ENCODE data around the gene C3orf18. TPM values are rescaled to one million over a fixed set of nuclear protein-coding genes. Genes with fewer than 3 reads are reported as not detected.

C3orf18 gene
- total and polyA plus RNA-seq, 9 of the 15 experiments (the other 6 are each of a cell fraction or from before 2014, with no cell fraction given) = 0.01 to 2.3 (median 0.94) TPM

DNA sequence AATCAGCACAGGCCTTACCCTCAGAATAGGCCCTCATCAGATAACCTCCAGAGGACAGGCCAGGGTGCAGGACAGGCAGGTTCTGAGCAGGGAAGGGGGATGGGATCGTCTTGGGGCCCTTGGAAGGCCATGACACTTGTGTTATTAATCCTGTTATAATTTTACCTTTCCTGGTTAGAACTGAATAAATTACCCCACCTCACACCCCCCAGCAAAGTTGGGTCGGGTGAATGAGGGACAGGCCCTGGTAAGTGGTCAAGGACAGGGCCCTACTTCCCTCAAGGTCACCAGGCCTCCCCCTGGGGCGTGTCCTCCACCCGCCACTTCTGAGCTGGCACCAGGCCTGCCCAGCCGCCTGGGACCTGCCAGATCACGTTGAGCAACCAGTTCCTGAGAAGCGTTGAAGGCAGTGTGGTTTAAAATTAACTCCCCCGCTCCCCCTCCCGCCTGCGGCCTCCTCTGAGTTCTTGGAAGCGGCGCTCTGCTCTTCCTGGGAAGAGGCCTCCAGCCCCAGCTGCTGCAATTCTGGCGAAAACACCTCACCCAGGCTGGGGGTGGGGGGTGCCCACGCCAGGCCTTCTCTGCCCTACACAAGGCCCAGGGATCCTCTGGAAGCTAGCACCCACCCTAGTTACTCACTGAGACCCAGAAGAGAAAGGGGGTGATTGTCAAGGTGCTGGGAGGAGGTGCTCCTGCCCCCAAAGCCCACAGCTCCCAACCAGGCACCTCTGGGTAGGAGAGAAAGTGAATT, 33.5 kb upstream of the C3orf18 start (continued):
- TF ChIP-seq ZNF140 (CRISPR knock-in tag; IDR thresholded peaks at IDR 0.05) (no peak), PRMT5 (CRISPR knock-in tag; IDR thresholded peaks at IDR 0.05) (no peak), FOXK1 (CRISPR knock-in tag; IDR thresholded peaks at IDR 0.05; ENCODE audit: borderline replicate concordance) (no peak), SLC30A9 (CRISPR knock-in tag; IDR thresholded peaks at IDR 0.05) (no peak), GTF2E2 (tag; IDR thresholded peaks at IDR 0.05) (no peak), YY1 (IDR thresholded peaks at IDR 0.05; ENCODE audit: borderline replicate concordance in 1 of 3, control insufficient read depth in 1 of 3, extremely low read depth in 1 of 3, insufficient read depth in 3 of 3, insufficient read length in 1 of 3, insufficient replicate concordance in 2 of 3, low read depth in 1 of 3, low read length in 2 of 3) (peak in 1 of 3 experiments; percentile 36), ZNF175 (CRISPR knock-in tag; IDR thresholded peaks at IDR 0.05; ENCODE audit: low read depth) (peak; percentile 54; the same call in 1 of the 2 replicates), POLR2H (tag; IDR thresholded peaks at IDR 0.05; ENCODE audit: low read depth) (0 out of 2 replicates have a peak, but pooled peaks have one; percentile 33), ILF3 (IDR thresholded peaks at IDR 0.05; ENCODE audit: borderline replicate concordance) (no peak), TARDBP (IDR thresholded peaks at IDR 0.05) (no peak), TRIM28 (IDR thresholded peaks at IDR 0.05) (no peak), SRSF3 (IDR thresholded peaks at IDR 0.05; ENCODE audit: insufficient read depth, low read length) (no peak), ZNF124 (CRISPR knock-in tag; IDR thresholded peaks at IDR 0.05) (no peak), KLF13 (tag; IDR thresholded peaks at IDR 0.05; ENCODE audit: borderline replicate concordance, low read depth) (no peak), ZFX (CRISPR knock-in tag; IDR thresholded peaks at IDR 0.05) (peak; percentile 92)
- TF ChIP-seq, protein P1, sequence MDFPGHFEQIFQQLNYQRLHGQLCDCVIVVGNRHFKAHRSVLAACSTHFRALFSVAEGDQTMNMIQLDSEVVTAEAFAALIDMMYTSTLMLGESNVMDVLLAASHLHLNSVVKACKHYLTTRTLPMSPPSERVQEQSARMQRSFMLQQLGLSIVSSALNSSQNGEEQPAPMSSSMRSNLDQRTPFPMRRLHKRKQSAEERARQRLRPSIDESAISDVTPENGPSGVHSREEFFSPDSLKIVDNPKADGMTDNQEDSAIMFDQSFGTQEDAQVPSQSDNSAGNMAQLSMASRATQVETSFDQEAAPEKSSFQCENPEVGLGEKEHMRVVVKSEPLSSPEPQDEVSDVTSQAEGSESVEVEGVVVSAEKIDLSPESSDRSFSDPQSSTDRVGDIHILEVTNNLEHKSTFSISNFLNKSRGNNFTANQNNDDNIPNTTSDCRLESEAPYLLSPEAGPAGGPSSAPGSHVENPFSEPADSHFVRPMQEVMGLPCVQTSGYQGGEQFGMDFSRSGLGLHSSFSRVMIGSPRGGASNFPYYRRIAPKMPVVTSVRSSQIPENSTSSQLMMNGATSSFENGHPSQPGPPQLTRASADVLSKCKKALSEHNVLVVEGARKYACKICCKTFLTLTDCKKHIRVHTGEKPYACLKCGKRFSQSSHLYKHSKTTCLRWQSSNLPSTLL (IDR thresholded peaks at IDR 0.05) = peak; percentile 98
- TF ChIP-seq, protein P2, sequence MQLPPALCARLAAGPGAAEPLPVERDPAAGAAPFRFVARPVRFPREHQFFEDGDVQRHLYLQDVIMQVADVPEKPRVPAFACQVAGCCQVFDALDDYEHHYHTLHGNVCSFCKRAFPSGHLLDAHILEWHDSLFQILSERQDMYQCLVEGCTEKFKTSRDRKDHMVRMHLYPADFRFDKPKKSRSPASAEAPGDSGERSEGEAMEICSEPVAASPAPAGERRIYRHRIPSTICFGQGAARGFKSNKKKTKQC (CRISPR knock-in tag; IDR thresholded peaks at IDR 0.05) = no peak
- TF ChIP-seq, protein P3, sequence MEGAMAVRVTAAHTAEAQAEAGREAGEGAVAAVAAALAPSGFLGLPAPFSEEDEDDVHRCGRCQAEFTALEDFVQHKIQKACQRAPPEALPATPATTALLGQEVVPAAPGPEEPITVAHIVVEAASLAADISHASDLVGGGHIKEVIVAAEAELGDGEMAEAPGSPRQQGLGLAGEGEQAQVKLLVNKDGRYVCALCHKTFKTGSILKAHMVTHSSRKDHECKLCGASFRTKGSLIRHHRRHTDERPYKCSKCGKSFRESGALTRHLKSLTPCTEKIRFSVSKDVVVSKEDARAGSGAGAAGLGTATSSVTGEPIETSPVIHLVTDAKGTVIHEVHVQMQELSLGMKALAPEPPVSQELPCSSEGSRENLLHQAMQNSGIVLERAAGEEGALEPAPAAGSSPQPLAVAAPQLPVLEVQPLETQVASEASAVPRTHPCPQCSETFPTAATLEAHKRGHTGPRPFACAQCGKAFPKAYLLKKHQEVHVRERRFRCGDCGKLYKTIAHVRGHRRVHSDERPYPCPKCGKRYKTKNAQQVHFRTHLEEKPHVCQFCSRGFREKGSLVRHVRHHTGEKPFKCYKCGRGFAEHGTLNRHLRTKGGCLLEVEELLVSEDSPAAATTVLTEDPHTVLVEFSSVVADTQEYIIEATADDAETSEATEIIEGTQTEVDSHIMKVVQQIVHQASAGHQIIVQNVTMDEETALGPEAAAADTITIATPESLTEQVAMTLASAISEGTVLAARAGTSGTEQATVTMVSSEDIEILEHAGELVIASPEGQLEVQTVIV (CRISPR knock-in tag; IDR thresholded peaks at IDR 0.05; ENCODE audit: borderline replicate concordance) = no peak
- TF ChIP-seq, protein P4, sequence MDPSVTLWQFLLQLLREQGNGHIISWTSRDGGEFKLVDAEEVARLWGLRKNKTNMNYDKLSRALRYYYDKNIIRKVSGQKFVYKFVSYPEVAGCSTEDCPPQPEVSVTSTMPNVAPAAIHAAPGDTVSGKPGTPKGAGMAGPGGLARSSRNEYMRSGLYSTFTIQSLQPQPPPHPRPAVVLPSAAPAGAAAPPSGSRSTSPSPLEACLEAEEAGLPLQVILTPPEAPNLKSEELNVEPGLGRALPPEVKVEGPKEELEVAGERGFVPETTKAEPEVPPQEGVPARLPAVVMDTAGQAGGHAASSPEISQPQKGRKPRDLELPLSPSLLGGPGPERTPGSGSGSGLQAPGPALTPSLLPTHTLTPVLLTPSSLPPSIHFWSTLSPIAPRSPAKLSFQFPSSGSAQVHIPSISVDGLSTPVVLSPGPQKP (CRISPR knock-in tag; IDR thresholded peaks at IDR 0.05) = no peak
